ENCODE measurements around the gene HTR1D.
"Not testable (repeated sequence)": the region's sequence is repeated elsewhere in the genome, so short reads cannot be mapped to it uniquely, and the experiment has no call there.

- TF ChIP-seq POLR2AphosphoS5 (IDR thresholded peaks at IDR 0.05; ENCODE audit: borderline replicate concordance, low read depth, low read length); EZH2 (IDR thresholded peaks at IDR 0.05); FOXP2 (optimal IDR thresholded peaks at IDR 0.05; ENCODE audit: control extremely low read depth, extremely low read length, insufficient read depth): not testable (repeated sequence)
Measured at GRCh38 chr1:23257371-23257770, 40.1 kb upstream of the HTR1D start.
